Ovary (tissue), 9 donors: Measurements from ENCODE around the gene CEP164. TPM values are rescaled to one million over a fixed set of nuclear protein-coding genes. Genes with fewer than 3 reads are reported as not detected.

Experiments used
- DNase-seq, 5 donors: peaks; one replicate each; pipeline ENCODE4 v3.0.0-alpha.2; 2019 to 2020
- H3K27ac ChIP-seq, 2 donors: fragments of 200-600 bp; one replicate each; pipeline versions ENCODE4 v1.5.1 to v1.8.0; 2019 to 2022
- H3K27me3 ChIP-seq: fragments of 200-600 bp; one replicate; pipeline ENCODE4 v1.8.0; 2022
- H3K36me3 ChIP-seq: fragments of 200-600 bp; sonication (generic); one replicate; pipeline ENCODE4 v1.5.1; 2019
- H3K4me1 ChIP-seq: one replicate; pipeline ENCODE4 v1.8.1; 2013; ENCODE audit warnings: mild to moderate bottlenecking, moderate library complexity; ENCODE audit not compliant: insufficient read depth
- H3K4me3 ChIP-seq: fragments of 200-600 bp; sonication (generic); one replicate; pipeline ENCODE4 v1.5.1; 2017
- H3K9me3 ChIP-seq, 2 donors: fragments of 200-600 bp in 1 of 2; sonication (generic) in 1 of 2; one replicate each; pipeline versions ENCODE4 v1.5.1 to v1.8.1; 2013 to 2019; ENCODE audit warnings: mild to moderate bottlenecking in 1 of 2, moderate library complexity in 1 of 2
- CTCF ChIP-seq, 3 donors: fragments of 450-650 bp in 2 of 3; fragments of 200-600 bp in 1 of 3; IDR thresholded peaks; one replicate each; pipeline versions ENCODE4 v1.5.1 to v1.8.0; 2016 to 2022; ENCODE audit warnings: antibody characterized with exemption in 3 of 3, mild to moderate bottlenecking in 1 of 3
- EP300 ChIP-seq: sonication (generic); formaldehyde crosslinking; IDR thresholded peaks from one replicate; pipeline ENCODE4 v1.6.1; 2017; ENCODE audit warnings: antibody characterized with exemption
- POLR2A ChIP-seq: fragments of 450-650 bp; IDR thresholded peaks from one replicate; pipeline ENCODE4 v1.6.1; 2017; ENCODE audit warnings: antibody characterized with exemption, mild to moderate bottlenecking, moderate library complexity
- WGBS, 3 donors: extraction: QIAGEN DNeasy Blood & Tissue Kit in 1 of 3; methylation state at CpG; one replicate each; pipeline versions ENCODE4 v1.1.5 to v1.1.7; 2013 to 2017; 5-methylcytosine and 5-hydroxymethylcytosine counted together
- intact Hi-C, 4 donors: fragments of 100-400 bp; cut with DNase I; formaldehyde crosslinking; loops; one replicate each; pipeline versions ENCODE4 v1.11.0 to v1.15.1; 2022 to 2023
- polyA plus RNA-seq, 2 donors: library from polyadenylated mRNA; stranded (reverse); fragments of 200-250 nt in 1 of 2; fragments of 350-450 nt in 1 of 2; fragmentation: Illumina TruSeq in 1 of 2; extraction: RNeasy Lipid Tissue Mini Kit (QIAGEN cat#74804) in 1 of 2; gene quantifications; one replicate each; pipeline ENCODE4 v1.2.3, GENCODE V29; 2013 to 2014
- total RNA-seq, 7 donors: library from RNA; depleted of rRNA in 2 of 7; stranded (reverse); fragments of >200 nt in 2 of 7; fragmentation: NEBNext Ultra II Directional in 3 of 7; extraction: Animal tissue kit (Norgen Biotek cat#: 25700) in 3 of 7; gene quantifications; one replicate each; pipeline versions ENCODE4 v1.1.0 to v1.2.4, GENCODE V29; 2016 to 2023
- donor health status: DM: no; HTN: no; CAD: no; lungs with moderate emphysema.
- donor health status: DM: no; HTN: no; CAD: no.
- donor health status: Bipolar disorder and iron deficiency.
- donor health status: DM: yes; HTN: yes; CAD: no.
- donor health status: DM: no; HTN: no; CAD: no.
- donor health status: DM: yes; HTN: yes; CAD: no.

Gene CEP164
- total and polyA plus RNA-seq, 9 donors: 18.6 to 50.4 (median 28.0) TPM

GRCh38 chr11:117417856-117418255 is 90.2 kb downstream of the CEP164 start:
- DNase-seq: no peak
- no peaks in the 10 kb centered on the region for H3K36me3 ChIP-seq
- H3K9me3 ChIP-seq: no peaks in the 10 kb centered on the region
- 75 to 84% (median 78%) methylated on average over 12 of the region's 12 CpGs for WGBS, 3 donors
- intact Hi-C loops: no loop called here
- TF ChIP-seq POLR2A: no peak
- TF ChIP-seq CTCF (IDR thresholded peaks at IDR 0.05): no peak
- TF ChIP-seq EP300: no peak
- no peaks in the 10 kb centered on the region for H3K27me3 ChIP-seq
- H3K4me3 ChIP-seq: no peak overlapping the region
- no peaks in the 10 kb centered on the region for H3K4me1 ChIP-seq
- H3K27ac ChIP-seq: no peak overlapping the region

GRCh38 chr11:117418737-117419481 is 91.3 kb downstream of the CEP164 start:
- H3K9me3 ChIP-seq: no peaks in the 10 kb centered on the region
- no peaks in the 10 kb centered on the region for H3K36me3 ChIP-seq
- intact Hi-C loops: no loop called here
- no peaks in the 10 kb centered on the region for H3K4me1 ChIP-seq
- TF ChIP-seq EP300 (no peak), POLR2A (no peak)
- no peak overlapping the region for H3K27ac ChIP-seq
- no peak for DNase-seq
- H3K27me3 ChIP-seq: no peaks in the 10 kb centered on the region
- H3K4me3 ChIP-seq: no peak overlapping the region
- 76 to 84% (median 81%) methylated on average over 12 of the region's 12 CpGs for WGBS, 3 donors

DNA sequence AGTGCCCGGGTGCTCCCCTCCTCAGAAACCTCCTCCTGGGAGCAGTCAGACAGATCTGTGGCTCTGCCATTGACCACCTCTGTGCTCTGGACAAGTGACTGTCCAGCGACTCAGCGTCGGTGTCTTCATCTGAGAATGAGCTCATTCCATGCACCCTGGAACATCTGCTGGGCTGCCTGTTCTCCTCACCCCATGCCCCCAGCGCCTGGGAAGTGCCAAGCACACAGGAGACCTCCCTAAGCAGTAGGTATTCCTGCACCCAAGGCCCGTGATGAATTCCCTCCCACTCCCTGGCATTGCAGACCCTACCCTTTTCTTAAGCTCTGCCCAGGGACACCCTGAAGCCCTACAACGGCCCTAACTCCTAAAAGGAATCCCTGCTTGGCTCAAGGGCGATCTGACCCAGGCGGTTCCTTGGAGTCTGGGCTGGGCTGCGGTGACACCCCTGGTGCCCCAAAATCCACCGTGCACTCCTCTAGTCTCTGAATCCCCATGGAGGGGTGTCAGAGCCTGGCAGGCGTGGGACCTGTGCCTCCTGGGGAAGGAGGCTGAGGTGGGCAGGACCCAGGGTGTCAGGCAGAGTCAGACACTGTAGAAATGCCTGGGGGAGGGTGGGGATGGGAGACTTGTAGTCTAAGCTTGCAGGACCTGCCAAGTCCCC is 92.0 kb downstream of the CEP164 start:
- DNase-seq: no peak
- Histone ChIP-seq H3K27ac (no peak overlapping the region), H3K36me3 (no peaks in the 10 kb centered on the region), H3K4me1 (no peaks in the 10 kb centered on the region), H3K4me3 (no peak overlapping the region), H3K27me3 (no peaks in the 10 kb centered on the region), H3K9me3 (no peaks in the 10 kb centered on the region)
- intact Hi-C loops: loop anchor here in 2 of 4 donors (10.0 kb wide), 2 partner anchors 385 to 525 kb away; no protein-coding TSS in a partner anchor
- TF ChIP-seq CTCF (IDR thresholded peaks at IDR 0.05): no peak
- no peak for TF ChIP-seq POLR2A
- no peak for TF ChIP-seq EP300
- WGBS, 3 donors: 72 to 77% (median 75%) methylated on average over 12 of the region's 12 CpGs

- Histone ChIP-seq H3K4me3 (no peak overlapping the region), H3K27ac (no peak overlapping the region), H3K9me3 (no peaks in the 10 kb centered on the region), H3K36me3 (no peaks in the 10 kb centered on the region), H3K27me3 (no peaks in the 10 kb centered on the region), H3K4me1 (no peaks in the 10 kb centered on the region)
- no peak for DNase-seq
- TF ChIP-seq CTCF (IDR thresholded peaks at IDR 0.05): no peak
- no peak for TF ChIP-seq POLR2A
- no peak for TF ChIP-seq EP300
- intact Hi-C loops: loop anchor here in 2 of 4 donors (10.0 kb wide), 2 partner anchors 385 to 525 kb away; no protein-coding TSS in a partner anchor
- 84 to 86% (median 85%) methylated on average over 12 of the region's 12 CpGs for WGBS, 3 donors
Observed at GRCh38 chr11:117420143-117420485, 92.5 kb downstream of the CEP164 start.

GRCh38 chr11:117420598-117420997 is 92.9 kb downstream of the CEP164 start:
- no peaks in the 10 kb centered on the region for H3K36me3 ChIP-seq
- H3K9me3 ChIP-seq: no peaks in the 10 kb centered on the region
- no peaks in the 10 kb centered on the region for H3K4me1 ChIP-seq
- no peak for DNase-seq
- TF ChIP-seq EP300 (no peak), CTCF (IDR thresholded peaks at IDR 0.05) (no peak), POLR2A (no peak)
- no peak overlapping the region for H3K4me3 ChIP-seq
- intact Hi-C loops: loop anchor here in 2 of 4 donors (10.0 kb wide), 2 partner anchors 384 to 524 kb away; no protein-coding TSS in a partner anchor
- whole genome bisulfite sequencing, 3 donors: 92 to 95% (median 94%) methylated on average over 6 of the region's 6 CpGs
- no peak overlapping the region for H3K27ac ChIP-seq
- H3K27me3 ChIP-seq: no peaks in the 10 kb centered on the region
